Large intestine (tissue), 3 donors: Measurements from ENCODE around the gene MRPS6. TPM values are rescaled to one million over a fixed set of nuclear protein-coding genes. Genes with fewer than 3 reads are reported as not detected.

Experiments used
- DNase-seq, 2 donors: peaks; one replicate each; pipeline versions ENCODE4 v3.0.0 to v3.0.0-alpha.2; 2013
- H3K27ac ChIP-seq: one replicate; pipeline ENCODE4 v1.5.1; 2013; ENCODE audit warnings: low read length
- H3K27me3 ChIP-seq: 2 replicates; pipeline ENCODE4 v1.6.1; 2013; ENCODE audit warnings: low read length; ENCODE audit not compliant: control insufficient read depth, insufficient read depth
- H3K36me3 ChIP-seq: 2 replicates; pipeline ENCODE4 v1.6.1; 2013; ENCODE audit warnings: low read length; ENCODE audit not compliant: control insufficient read depth, insufficient read depth
- H3K4me1 ChIP-seq: one replicate; pipeline ENCODE4 v1.6.1; 2013; ENCODE audit warnings: low read length; ENCODE audit not compliant: control insufficient read depth, insufficient read depth
- H3K4me3 ChIP-seq: one replicate; pipeline ENCODE4 v1.5.1; 2013; ENCODE audit warnings: low read length
- H3K9me3 ChIP-seq: one replicate; pipeline ENCODE4 v1.6.1; 2013; ENCODE audit warnings: mild to moderate bottlenecking, low read depth, low read length, moderate library complexity; ENCODE audit not compliant: control insufficient read depth
- WGBS: methylation state at CpG from one replicate; pipeline ENCODE4 v1.1.5; 2013; ENCODE audit warnings: low lambda C conversion rate; ENCODE audit not compliant: insufficient coverage; 5-methylcytosine and 5-hydroxymethylcytosine counted together
- polyA plus RNA-seq: library from polyadenylated mRNA; unstranded; fragments of 120-200 nt; gene quantifications from one replicate; pipeline ENCODE4 v1.2.1, GENCODE V29; 2013

The MRPS6 gene
- polyA plus RNA-seq, 1 donor, result 111 TPM

GRCh38 chr21:34077888-34078287 lies 4.5 kb downstream of the MRPS6 start:
- Histone ChIP-seq H3K36me3 (peaks cover 3% of the 10 kb centered on the region), H3K27me3 (no peaks in the 10 kb centered on the region), H3K4me3 (no peak overlapping the region), H3K27ac (no peak overlapping the region), H3K9me3 (no peaks in the 10 kb centered on the region), H3K4me1 (peaks cover 9% of the 10 kb centered on the region)
- DNase-seq, result no peak
- no CpG with 5 or more reads among the region's 1 CpG for whole genome bisulfite sequencing

GRCh38 chr21:34078915-34079314 lies 5.5 kb downstream of the MRPS6 start:
- no peak overlapping the region for H3K4me3 ChIP-seq
- DNase-seq, result peak in 1 of 2 donors; percentile 35
- 0% methylated on average over 1 of the region's 2 CpGs for WGBS
- no peaks in the 10 kb centered on the region for H3K27me3 ChIP-seq
- H3K36me3 ChIP-seq, result peaks cover 3% of the 10 kb centered on the region
- no peaks in the 10 kb centered on the region for H3K9me3 ChIP-seq
- H3K4me1 ChIP-seq, result peaks cover 9% of the 10 kb centered on the region
- H3K27ac ChIP-seq, result no peak overlapping the region

- peak in 1 of 2 donors; percentile 53 for DNase-seq
- H3K27me3 ChIP-seq, result no peaks in the 10 kb centered on the region
- H3K4me3 ChIP-seq, result no peak overlapping the region
- peaks cover 4% of the 10 kb centered on the region for H3K4me1 ChIP-seq
- H3K27ac ChIP-seq, result no peak overlapping the region
- H3K36me3 ChIP-seq, result peaks cover 3% of the 10 kb centered on the region
- WGBS, result no CpG with 5 or more reads among the region's 5 CpGs
- no peaks in the 10 kb centered on the region for H3K9me3 ChIP-seq
These were observed 7.3 kb downstream of the MRPS6 start for GRCh38 chr21:34080710-34081109.

- Histone ChIP-seq H3K27ac (no peak overlapping the region), H3K9me3 (no peaks in the 10 kb centered on the region), H3K36me3 (peaks cover 6% of the 10 kb centered on the region), H3K27me3 (no peaks in the 10 kb centered on the region), H3K4me3 (no peak overlapping the region), H3K4me1 (peaks cover 3% of the 10 kb centered on the region)
- no peak for DNase-seq
- 93% methylated on average over 3 of the region's 4 CpGs for WGBS
These were observed 9.4 kb downstream of the MRPS6 start for GRCh38 chr21:34082769-34083168.

GRCh38 chr21:34083357-34083756 lies 10.0 kb downstream of the MRPS6 start:
- no peaks in the 10 kb centered on the region for H3K9me3 ChIP-seq
- H3K27ac ChIP-seq, result no peak overlapping the region
- no peaks in the 10 kb centered on the region for H3K27me3 ChIP-seq
- peaks cover 3% of the 10 kb centered on the region for H3K4me1 ChIP-seq
- no peak for DNase-seq
- WGBS, result 100% methylated on average over 1 of the region's 3 CpGs
- peaks cover 6% of the 10 kb centered on the region for H3K36me3 ChIP-seq
- no peak overlapping the region for H3K4me3 ChIP-seq

GRCh38 chr21:34085129-34085528 lies 11.8 kb downstream of the MRPS6 start:
- peaks cover 3% of the 10 kb centered on the region for H3K4me1 ChIP-seq

GRCh38 chr21:34086887-34087306 lies 13.5 kb downstream of the MRPS6 start:
- H3K4me3 ChIP-seq, result no peak overlapping the region
- no peak for DNase-seq
- H3K4me1 ChIP-seq, result no peaks in the 10 kb centered on the region
- no CpG with 5 or more reads among the region's 5 CpGs for WGBS
- H3K27me3 ChIP-seq, result no peaks in the 10 kb centered on the region
- no peak overlapping the region for H3K27ac ChIP-seq
- peaks cover 8% of the 10 kb centered on the region for H3K36me3 ChIP-seq
- H3K9me3 ChIP-seq, result no peaks in the 10 kb centered on the region

More at GRCh38 chr21:34085129-34085528, 11.8 kb downstream of the MRPS6 start:
- Histone ChIP-seq H3K36me3 (peaks cover 8% of the 10 kb centered on the region), H3K27ac (no peak overlapping the region), H3K4me3 (no peak overlapping the region), H3K9me3 (no peaks in the 10 kb centered on the region), H3K27me3 (no peaks in the 10 kb centered on the region)
- WGBS, result no CpG with 5 or more reads among the region's 2 CpGs
- no peak for DNase-seq

GRCh38 chr21:34088752-34089151 lies 15.4 kb downstream of the MRPS6 start:
- no peak for DNase-seq
- Histone ChIP-seq H3K27ac (no peak overlapping the region), H3K36me3 (peaks cover 7% of the 10 kb centered on the region), H3K27me3 (no peaks in the 10 kb centered on the region), H3K9me3 (no peaks in the 10 kb centered on the region), H3K4me3 (no peak overlapping the region), H3K4me1 (no peaks in the 10 kb centered on the region)
- WGBS, result no CpG with 5 or more reads among the region's 3 CpGs

GRCh38 chr21:34091032-34091431 lies 17.7 kb downstream of the MRPS6 start:
- 100% methylated on average over 1 of the region's 4 CpGs for WGBS
- Histone ChIP-seq H3K4me1 (no peaks in the 10 kb centered on the region), H3K27me3 (no peaks in the 10 kb centered on the region), H3K9me3 (no peaks in the 10 kb centered on the region), H3K4me3 (no peak overlapping the region), H3K36me3 (peaks cover 21% of the 10 kb centered on the region), H3K27ac (no peak overlapping the region)
- DNase-seq, result no peak

GRCh38 chr21:34091607-34092006 lies 18.2 kb downstream of the MRPS6 start:
- WGBS, result 100% methylated on average over 1 of the region's 2 CpGs
- H3K36me3 ChIP-seq, result peaks cover 27% of the 10 kb centered on the region
- H3K4me3 ChIP-seq, result no peak overlapping the region
- H3K27me3 ChIP-seq, result no peaks in the 10 kb centered on the region
- H3K27ac ChIP-seq, result no peak overlapping the region
- H3K9me3 ChIP-seq, result no peaks in the 10 kb centered on the region
- H3K4me1 ChIP-seq, result no peaks in the 10 kb centered on the region
- DNase-seq, result no peak

GRCh38 chr21:34092262-34092921 lies 19.0 kb downstream of the MRPS6 start:
- no peak overlapping the region for H3K27ac ChIP-seq
- peak in 1 of 2 donors; percentile 24 for DNase-seq
- no peaks in the 10 kb centered on the region for H3K4me1 ChIP-seq

More at GRCh38 chr21:34092262-34092921, 19.0 kb downstream of the MRPS6 start:
- Histone ChIP-seq H3K9me3 (no peaks in the 10 kb centered on the region), H3K36me3 (peaks cover 33% of the 10 kb centered on the region), H3K4me3 (no peak overlapping the region), H3K27me3 (no peaks in the 10 kb centered on the region)
- no CpG with 5 or more reads among the region's 6 CpGs for WGBS
